Activated T-helper 9 cell treated with anti-CD3 and anti-CD28 coated beads, Interleukin-2, amount 50 U/mL, for 16 hours (primary cell): ENCODE results near the gene MVB12B.

Experiments used
- DNase-seq: peaks from one replicate; pipeline ENCODE4 v3.0.0-alpha.2; 2020; ENCODE audit warnings: low read depth

The MVB12B gene

DNA sequence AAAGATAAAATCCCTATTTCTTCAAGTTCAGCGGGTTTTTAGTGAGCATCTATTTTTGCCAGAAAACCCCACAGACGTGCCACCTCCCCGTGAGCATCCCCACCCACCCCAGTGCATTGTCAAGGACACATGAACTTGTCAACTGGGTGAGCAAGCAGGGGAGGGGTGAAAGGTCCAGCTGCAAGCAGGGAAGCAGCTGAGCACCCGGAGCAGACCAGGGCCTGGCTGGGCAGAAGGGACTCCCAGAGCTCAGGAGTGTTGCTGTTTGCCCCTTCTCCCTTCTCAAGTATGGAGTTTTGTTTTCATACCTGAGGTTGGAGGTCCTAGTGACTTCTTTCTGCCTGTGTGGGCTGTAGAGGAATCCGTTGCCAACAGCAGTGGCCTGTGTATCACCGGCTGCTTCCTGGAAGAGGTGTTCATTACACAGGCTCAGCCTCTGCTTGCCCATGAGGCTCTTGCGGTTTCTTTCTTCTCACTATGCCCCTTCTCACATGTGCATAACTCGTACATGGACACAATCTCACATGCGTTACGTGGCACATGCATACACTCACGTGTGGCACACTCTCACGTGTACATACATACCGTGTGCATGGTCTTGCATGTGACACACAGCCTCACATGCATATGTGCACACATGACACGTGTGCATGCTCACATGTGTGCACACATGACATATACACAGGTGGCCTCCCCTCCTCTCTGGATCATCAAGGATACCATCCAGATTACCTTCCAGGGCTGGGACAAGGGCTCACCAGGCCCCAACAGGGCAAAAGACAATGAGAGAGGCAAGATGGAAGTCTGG lies 126.7 kb downstream of the MVB12B start:
- no peak for DNase-seq

DNA sequence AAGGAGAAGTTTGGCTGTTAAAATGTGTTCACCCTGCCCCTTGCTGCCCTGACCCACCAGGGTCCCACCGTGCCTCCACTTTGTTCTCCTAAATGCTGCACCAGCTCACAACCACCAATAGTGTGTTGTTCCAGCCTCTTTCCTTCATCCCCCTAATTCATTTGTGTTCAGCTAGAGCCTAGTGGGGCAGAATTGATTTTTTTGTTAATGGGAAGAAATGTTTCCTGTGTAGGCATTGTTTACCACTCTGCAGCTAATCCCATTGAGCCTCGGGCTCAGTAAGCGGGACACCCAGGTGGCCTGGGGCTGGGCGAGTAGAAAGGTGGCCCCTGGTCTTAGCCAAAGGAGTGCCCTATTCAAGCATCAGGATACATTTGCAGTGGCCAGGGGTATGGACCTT lies 127.6 kb downstream of the MVB12B start:
- DNase-seq: no peak

DNA sequence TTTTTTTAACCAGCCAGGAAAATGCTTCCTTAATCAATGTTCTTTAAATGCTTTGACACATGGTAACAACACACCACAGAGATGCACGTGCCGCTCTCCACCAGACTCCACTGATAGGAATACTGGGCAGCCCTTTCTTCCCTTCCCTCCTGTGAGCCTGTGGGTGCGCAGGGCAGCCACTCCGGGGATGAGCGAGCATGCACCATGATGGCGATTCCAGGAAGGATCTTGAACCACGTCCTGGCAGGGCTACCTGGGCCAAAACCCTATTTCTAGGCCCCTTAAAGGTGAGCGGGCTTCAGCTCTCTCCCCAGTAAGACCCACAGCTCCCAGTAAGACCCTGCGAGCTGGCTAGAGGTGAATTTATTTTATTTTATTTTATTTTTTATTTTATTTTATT lies 128.2 kb downstream of the MVB12B start:
- DNase-seq: no peak

DNA sequence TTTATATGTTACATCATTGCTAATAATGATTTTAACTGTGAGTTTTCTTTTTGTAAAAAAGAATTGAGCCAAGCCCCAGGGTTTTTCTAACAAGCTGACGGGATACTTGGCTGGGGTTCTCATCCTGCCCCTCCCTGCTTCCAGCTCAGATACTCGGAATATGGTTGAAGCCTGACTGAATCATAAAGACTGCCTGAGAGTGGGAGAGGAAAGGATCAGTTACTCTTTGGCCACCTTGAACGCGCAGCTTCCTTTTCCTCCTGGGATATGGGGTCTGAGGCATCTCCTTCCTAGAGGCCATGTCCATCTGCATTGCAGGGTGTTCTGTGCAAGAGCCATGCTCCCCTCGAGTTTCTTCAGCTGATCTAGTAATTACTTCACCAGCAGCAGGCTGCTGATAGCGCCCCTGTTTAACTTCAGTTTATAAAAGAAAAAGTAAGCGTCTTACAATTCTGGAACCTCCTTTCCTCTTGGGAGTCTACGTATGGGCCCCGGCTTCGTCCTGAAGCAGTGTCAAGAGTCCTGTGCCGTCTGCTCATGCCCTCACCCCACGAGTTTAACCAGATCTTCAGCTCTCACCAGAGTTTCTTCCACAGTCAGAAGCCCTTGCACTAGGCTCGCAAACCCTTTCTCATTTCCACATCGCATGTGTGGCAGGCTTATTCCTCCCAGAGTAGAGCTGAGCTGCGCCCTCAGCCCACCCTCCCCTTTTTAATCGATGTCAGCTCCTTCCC lies 130.0 kb downstream of the MVB12B start:
- DNase-seq: no peak

DNA sequence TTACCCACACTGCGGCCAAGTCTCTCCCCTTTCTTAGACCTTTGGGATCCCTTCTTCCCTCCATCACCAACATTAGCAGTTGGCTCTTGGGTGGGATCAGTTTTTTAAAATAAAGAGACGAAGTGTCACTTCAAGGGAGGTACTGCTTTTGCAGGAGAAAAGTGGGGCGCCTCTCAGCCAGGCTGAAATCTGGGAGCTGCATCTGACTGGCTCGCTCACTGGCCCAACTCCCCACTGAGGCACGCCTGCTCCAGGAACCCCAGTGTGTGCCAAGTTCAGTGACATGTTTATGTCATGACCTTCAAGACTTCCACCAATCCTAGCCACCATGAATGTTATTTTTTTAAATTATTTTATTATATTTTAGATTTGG lies 130.5 kb downstream of the MVB12B start:
- no peak for DNase-seq

DNA sequence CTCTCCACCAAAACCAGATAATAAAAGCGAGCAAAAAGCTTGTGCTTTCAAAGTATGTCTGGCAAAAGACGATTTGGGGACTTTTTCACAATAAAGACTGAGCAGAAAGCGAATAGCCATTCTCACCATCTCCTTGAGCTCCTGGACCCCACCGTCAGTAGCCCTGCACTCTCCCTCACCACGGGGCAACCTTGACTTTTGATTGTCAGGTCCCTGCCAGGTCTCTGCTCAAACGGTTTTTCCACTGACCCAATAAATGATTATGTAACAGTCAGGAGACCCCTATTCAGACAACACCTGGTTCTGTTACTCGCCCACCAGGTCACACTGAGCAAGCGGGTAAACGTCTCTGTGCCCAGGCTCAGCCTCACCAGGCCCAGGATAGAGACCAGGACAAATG lies 131.3 kb downstream of the MVB12B start:
- no peak for DNase-seq

DNA sequence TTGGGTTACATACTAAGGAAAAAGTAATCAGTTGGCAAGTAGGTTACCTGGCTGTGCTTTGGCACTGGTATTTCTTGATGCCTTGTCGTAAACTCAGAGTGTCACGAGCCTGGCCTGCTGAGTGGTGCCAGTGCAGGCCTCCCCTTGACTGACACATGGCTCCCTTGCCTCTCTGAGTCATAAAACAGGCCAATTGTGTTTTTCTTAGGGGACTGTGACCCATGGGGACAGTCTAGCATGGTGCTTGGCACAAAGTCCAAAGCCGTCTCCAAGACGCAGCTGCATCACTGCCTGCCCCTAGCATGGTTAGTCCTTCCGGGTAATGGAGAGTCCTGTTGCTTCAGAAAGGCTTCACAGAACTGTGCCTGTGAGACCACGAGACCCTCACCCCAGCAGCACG lies 132.5 kb downstream of the MVB12B start:
- no peak for DNase-seq

DNA sequence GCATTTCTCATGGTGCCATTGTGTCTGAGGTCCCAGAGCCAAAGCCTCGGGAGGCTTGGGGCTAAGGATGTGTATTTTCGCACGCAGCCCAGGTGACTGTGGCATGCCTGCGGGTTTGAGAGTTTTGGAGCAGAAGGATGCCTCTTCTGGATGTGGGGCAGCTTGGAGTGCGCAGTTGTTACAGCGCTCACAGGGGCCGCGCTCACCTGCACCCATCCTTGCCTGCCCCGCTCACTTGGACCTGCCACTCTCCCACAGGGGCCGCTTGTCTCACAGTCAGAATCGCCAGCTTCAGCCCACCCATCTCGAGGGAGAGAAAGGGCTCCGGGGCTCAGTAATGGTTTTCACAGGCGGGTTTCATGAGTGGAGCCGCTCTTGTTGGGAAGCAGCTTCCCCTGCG lies 132.9 kb downstream of the MVB12B start:
- no peak for DNase-seq

DNA sequence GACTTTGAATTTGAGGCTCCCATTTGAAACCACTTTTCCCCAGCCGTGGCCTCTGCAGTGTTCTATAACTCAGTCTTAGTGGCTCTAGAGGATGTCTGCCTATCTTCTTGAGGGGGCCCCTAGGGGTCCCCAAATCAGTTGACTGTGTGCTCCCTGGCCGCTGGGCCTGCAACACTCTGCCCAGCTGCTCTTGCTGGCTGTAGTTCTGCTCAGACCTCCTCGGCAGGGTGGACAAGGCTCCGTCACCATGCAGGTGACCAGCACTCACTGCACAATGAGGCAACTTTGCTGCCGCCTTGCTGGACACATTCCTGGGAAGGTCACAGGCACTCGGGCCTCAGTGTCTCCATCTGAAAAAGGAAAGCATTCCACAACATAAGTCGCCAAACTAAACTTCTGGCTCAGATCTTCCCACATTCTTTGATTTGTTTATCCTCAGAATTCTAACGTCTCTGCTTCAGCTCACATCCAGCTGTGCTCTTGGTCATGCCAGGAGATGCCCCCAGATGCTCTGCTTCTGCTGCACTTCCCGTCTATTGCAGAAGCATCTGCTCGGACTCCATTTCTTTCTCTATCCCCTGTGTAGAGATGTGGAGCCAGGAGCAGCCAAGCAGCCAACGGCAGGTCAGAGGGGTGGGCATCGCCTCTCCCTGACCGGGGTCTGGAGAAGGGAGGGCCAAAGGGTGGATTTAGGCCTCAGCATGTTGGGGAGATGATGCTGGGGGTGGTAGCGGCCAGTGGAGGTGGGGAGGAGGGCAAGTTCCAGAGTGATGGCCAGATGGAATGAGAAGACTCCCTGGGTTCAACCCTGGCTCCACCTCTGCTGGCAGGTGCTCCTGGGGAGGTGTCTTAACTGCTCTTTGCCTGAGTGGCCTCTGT lies 133.6 kb downstream of the MVB12B start:
- DNase-seq: no peak

DNA sequence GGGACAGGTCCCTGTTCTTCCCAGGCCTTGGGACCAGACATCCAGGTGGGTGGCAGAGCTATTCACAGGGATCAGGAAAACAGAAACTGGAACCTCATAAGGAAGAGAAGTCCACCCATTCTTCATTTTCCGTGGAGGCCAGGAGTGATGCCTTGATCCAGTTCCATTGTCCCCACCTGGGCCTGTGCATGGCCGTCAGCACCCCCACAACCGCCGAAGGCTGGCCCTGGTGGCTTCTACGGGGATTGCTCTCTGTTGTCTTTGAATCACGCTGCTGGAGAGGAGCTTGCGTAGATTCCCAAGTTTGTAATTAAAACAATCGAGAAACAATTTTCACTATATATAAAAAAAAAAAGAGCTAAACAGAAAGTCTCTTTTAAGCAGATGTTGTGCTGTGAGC lies 134.4 kb downstream of the MVB12B start:
- no peak for DNase-seq

DNA sequence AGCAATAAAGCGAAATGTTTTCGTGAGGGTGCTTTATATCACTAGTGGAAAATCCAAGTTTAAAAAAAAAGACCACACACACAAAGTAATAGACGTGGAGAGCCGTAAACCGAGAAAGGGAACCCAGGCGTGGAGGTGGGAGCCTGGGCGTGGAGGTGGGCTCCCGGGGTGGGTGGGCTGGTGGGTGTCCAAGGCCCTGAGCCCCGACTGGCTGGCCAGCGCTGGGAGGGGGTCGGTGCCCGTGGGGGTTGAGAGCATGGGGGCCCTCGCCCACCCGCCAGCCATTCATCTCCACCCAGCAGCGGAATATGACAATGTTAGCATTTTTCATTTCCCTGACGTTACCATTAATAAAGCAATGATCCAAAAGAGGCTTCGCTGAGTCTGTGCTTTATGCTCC lies 135.0 kb downstream of the MVB12B start:
- DNase-seq: no peak

DNA sequence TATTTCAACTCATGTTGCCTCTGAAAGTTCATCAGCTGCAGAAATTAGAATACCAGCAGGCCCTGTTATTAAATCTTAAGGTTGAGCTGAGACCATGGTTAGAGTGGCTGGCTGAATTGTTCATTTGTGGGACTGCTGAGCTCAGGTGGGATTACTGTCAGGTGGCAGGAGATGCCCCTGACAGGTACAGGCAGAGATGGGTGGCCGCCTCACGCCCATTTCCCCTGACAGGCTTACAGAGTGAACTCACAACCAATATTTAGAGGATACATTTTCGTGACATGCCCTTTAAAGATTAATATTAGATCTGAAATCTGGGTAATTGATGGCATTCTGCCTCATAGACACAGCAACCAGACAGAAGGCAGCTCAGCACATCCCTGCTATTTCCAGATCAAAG lies 136.0 kb downstream of the MVB12B start:
- DNase-seq: no peak

DNA sequence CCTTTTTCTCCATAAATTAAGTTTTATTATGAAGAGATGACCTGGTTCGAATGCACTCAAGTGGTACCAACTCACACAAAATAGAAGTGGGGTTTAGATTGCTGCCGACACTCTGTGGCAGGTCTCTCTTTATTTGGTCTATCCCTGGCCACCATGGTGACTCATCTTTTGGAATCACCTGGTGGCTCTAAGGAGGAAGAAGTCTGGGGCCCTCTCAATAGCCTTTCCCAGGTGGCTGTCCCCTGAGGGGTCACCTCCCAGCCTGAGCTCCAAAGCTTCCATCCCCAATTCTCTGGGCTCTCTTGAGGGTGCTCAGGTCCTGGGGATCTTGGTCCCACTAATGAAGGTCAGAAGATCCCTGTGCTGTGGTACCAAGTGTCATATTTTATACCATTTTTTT lies 136.8 kb downstream of the MVB12B start:
- DNase-seq: no peak

DNA sequence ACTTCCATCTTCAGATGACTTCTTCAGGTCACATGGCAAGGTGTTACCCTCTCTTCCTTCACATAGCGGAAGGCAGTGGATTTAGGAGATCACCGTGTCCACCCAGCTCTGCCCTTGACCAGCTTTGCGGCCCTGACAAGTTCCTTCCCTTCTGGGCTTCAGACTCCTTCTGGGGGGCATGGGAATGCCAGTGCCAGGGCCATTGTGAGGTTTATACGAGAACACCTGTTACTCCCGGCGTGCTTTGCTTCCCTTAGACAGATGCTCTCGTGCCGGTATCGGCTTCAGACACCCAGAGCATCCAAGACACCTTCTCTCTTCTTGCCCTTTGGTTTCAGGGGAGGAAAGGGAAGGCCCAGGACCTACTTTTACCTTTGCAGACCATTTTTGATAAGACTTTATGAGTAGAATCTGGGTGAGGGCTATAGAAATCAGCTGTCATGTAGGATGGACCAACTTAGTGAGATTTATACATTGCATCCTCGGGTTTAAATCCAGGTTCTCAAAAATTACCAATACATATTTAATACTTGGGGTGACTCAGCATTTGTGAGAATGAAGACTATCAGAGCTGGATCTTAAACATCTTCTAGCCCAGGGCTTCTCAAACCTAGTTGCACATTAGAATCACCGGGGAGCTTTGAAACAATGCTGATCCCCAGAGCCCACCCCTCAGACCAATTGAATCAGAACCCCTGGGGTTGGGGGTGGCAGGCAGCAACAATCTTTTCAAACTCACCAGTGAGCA lies 138.2 kb downstream of the MVB12B start:
- no peak for DNase-seq

DNA sequence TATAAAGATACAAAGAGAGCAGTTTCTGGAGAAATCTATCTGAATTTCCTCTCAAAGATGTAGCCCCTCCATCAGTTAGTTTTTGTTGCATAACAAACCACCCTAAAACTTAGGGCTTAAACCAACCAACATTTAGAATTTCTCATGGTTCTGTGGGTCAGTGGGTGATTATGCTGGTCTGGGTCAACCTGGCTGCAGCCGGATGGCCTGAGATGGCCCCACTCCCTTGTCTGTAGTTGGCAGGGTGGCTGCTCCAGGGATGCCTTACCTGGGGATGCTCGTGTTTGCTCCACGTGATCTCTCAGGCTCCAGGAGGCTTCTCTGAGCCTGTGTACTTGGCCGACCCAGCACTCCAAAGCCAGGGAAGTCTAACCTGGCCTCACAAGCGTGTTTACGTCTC lies 139.3 kb downstream of the MVB12B start:
- no peak for DNase-seq

DNA sequence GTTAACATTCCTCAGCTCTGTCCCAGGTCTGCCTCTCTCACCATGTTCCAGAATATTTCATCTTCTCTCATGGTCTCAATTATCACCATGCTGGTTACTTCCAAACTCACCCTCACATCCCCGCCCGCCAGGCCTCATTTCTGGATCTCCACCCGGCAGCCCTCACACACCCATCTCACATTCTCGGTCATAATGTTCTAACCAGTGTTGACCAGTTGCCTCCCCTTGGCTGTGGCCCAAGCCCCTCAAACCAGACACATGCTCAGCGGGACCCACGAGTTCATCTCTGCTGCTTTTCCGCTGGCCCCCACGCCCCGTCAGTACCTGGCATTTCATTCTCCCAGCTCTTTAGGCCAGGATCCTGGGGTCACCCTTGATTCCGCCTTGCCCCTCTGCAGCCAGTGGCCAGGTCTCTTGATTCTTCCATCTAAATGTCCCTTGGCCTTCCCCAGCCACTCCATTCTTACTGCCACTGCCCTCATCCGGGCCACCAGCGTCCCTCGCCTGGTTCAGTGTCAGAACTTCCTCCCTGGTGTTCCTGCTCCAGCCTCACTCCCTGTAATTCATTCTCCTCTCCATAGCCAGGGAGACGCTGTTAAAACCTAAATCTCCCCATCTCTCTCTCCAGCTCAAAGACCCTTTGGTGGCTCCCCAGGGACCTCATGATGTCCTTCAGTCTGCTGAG lies 141.7 kb downstream of the MVB12B start:
- no peak for DNase-seq

DNA sequence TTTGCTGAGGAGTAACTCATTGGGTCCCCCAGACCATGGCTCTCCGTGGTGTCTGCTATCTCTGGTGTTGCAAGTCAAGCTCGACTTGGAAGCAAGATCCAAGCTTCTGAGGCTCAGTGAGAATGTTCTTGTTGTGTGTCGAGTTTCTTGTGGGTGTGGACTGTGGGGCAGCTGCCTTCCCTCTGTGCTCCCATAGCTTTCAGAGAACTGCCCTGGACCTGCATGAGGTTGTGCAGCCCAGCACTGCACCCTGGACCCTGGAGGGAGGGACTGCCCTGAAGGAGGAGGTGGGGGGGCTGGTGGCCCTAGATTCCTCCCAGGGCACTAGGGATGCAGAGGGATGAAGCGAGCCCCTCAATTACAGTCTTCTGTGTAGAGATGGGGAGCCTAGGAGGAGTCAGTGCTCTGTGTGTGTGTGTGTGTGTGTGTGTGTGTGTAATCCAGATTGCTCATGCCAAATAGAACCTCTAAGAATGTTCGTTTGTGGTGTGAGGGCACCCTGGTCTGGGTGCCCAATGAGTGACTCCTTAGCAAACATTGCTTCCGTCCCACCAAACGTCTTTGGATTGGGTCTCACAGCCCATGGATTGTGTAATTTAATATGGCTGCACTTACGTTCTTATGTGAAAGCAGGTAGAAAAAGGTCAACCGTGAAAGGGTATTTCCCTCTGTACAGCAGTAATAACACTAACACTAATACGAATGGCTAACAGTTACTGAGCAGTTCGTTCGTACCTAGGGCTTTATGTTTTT lies 143.8 kb downstream of the MVB12B start:
- no peak for DNase-seq

DNA sequence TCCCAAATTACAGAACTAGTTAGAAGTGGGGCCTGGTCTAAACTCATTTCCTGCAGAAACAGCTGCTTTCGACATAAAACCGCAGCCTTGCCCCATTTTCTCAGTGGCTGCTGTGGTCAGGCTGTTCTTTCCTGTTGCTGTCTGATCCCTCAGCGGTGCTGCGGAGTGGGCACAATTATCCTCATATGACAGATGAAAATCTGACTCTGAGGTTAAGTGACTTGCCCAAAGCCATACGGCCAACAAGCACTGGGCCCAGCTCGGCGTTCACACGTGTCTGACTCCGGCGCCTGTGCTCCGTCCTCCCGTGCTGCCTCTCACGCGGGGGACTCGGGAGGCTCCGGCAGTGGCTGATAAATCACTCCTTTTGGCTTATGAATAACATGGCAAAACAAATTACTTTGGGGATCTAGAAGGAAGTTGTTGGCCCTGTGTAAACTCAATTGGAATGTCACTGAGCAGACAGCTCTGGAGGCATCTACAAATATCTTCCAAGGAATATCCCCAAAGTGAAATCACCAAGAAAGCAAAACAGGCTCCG lies 144.5 kb downstream of the MVB12B start:
- peak; percentile 58 for DNase-seq

DNA sequence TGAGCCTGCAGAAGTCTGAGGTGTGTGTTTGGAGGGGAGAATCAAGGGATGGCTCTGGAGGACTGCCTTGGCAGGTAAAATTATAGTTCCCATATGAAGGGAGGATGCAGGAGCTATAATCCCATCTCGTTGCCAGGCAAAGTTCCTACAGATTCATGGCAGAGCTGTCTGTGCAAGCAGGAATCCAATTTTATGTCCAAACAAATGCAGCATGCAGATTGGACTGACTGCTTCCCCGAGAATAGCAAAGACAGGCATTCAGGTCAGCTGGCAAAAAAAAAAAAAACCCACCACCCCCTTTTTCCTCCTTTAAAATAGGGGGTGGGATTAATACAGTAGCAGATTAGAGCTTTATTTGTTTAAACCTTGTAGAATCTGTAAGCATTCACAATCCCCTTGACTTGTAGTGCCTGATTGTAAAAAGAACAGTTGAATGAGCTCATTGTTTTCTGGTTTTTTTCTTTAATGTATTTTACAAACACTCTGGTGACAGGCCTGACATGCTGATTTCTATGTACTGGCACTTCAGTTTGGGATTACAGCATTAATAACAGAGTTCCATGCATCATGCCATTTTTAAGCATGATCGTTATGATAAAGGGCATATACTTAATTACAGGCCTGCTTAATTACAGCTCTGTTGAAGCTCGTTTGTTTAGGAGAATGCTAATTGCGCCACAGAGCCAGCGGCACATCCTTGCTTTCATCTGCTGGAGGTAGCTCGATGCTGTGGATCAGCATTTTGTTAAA lies 145.7 kb downstream of the MVB12B start:
- no peak for DNase-seq

DNA sequence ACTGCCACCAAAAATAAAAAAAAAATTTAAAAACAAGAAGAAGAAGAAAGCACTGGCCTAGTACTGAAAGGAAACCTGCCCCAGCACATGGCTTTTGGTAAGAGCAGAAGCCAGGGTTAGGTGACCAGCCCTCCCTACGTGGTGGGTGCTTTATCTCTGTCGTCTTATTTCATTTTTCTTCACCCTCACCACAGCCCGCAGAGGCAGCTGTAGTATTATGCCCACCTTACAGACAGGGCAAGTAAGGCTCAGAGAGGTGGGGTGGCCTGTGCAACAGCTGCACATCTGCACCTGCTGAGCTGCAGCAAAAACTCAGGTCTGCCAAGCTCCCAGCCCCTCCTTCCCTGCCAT lies 146.3 kb downstream of the MVB12B start:
- DNase-seq: no peak
